SHP77 treated with DMSO at 0.1 percent for 48 hours (cell line): ENCODE data around the gene SHFL.

Source experiments
- DNase-seq: peaks from one replicate; lab custom pipeline; 2025; lab: John Stamatoyannopoulos, UW

SHFL gene

DNA sequence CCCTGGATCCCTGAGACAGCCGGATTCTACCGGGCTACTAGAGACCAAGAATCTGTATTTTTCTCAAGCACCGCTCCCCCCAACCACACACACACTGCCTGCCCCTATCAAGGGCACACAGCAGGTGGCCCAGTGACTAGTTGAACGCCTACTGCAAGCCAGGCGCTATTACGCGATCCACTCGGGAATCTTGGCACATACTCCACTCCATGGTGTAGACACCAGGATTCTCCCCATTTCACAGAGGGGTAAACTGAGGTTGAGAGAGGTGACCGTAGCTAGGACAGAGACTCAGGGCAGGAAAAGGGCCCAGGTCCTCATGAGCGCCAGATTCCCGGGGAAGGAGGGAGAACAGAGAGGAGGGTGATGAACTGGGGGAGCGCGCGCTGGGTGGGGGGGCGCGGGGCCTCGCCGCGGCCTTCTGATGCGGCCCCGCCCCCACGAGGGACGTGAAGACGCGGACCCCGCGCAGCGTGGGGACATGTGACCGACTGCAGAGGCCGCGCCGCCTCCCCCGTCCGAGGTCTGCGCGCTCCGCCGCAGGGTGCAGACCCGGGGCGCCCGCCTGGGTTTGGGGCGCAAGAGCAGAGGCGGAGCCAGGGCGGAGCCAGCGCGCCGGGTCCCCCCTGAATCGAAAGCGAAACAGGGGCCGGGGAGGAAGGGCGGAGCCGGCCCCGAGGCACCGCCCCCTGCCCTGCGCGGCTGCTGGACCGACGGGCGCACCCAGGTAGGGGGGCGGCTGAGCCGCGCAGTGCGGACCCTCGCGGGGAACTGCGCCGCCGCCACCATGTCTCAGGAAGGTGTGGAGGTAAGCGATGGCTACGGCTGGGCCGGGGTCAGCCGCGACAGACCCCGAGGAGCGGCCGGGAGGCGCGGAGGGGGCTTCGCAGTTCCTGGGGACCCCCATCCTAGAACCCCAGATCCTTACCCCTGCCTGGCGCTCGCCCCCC lies at the start of gene SHFL:
TSS of gene SHFL (plus strand) at position 677 of the 950 bp plus-strand sequence. CDS start at position 788, 111 bp downstream.
- DNase-seq = no peak

DNA sequence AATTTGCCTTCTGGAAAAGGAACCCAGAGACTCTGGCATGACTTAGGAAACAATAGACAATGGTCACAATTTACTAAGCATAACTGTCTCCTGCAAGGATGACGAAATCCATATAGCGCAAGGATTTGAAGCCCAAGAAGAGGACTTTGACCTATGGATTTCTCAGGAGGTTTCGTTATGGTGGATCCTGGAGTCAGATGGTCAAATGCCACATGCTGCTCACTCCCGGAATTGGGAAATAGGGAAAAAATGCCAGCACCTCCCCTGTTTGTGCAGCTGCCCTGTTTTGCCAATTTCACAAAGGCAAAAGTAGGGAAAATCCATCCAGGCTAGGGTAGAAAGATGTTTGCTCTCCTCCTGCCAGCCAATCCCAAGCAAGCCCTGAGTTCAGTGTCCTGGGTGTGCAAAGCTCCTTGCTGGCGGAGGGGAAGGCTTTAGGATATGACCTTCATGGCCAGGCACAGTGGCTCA lies 49.5 kb upstream of the SHFL start:
- DNase-seq = no peak

DNA sequence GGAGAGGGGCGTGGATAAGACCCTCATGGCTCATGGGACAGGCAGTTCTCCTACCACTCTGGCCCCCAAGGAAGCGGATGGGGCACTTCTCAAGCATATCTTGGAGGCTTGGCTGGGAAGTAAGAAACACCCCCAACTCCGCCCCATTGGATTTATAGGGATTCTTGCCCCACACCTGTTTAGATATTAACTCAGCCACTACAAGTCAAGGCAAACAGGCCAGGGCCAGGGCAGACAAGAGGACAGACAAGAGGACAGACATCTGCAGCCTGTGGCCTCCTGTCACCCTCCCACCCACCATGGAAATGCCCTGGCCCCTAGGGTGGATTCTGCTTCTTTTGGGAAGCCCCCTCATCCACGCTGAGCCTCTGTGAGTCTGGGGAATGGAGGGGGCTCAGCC lies 48.8 kb upstream of the SHFL start:
- DNase-seq = no peak

DNA sequence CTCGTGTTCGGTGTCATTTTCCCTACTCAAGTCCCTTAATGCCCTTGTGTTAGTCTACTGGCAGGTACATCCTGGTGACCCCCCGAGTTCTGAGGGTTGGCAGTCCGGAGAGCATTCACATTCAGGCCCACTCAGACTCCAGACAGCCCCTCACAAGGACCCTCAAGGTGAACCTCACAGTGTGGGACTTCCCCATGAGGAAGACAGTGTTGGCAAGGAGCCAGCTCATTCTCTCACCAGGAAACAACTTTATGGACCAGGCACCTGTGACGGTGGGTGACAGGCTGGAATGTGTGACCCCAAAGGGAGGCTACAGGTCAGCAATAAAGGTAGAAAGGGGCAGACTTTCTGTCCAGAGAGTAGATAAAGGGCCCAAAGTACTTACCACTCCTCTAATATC lies 48.3 kb upstream of the SHFL start:
- no peak for DNase-seq

DNA sequence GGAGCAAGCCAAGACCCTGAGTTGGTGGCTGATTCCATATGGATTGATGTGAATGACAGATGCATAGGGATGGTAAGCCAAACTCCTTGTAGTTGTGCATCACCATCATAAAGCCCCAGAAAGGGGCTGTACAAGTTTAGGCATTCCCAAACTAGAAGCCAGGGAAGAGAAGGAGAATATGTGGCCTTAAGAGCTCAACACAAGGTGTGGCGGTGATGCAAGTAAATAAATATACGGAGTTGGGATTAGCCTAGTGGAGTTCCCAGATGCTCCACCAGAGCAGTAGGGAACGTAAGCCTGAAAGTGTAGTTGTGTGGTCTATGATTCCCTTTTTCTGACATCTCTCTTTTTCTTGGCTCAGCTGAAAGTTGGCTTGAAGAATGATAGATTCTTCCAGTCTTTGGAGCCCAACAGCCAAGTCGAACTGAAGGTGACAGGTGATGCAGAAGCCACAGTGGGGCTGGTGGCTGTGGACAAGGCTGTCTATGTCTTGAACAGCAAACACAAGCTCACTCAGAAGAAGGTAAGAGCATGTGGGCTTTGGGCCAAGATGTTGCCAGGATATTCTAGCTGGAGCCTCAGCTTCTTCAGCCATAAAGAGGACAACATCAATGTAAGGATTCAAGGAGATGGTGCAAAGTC lies 42.7 kb upstream of the SHFL start:
- no peak for DNase-seq

DNA sequence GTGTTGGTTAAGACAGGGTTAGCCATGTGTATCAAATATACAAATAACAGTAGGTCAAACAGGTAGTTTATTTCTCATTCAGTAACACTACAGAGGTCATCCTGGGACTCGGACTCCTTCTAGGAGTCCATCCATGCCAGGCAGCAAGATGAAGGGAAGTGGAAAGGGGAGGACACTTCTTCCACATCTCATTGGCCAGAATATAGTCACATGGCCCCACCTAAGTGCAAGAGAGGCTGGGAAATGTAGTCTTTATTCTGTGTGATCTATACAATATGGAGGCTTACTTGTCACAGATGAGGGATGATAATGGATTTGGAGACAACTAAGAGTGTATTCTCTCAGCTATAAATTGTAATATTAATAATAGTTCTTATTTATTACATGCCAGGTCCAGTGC lies 41.7 kb upstream of the SHFL start:
- DNase-seq = no peak

DNA sequence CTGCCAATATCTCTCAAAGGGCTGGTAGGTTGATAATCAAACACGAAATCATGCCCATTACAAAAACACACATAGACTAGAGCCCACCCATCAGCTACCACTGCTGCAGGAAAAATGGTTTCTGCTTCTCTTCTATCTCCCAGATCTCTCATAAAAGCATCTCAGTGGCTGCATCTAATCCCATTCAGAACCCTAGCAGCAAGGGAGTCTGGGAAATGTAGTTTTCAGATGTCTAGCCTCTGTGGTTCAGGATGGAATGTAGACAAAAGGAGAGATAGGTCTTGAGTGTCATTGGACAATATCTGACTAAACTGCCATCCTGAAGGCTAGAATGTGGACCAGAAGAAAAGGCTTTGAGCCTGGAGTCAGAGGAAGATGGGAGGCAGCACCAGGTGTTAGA lies 40.7 kb upstream of the SHFL start:
- no peak for DNase-seq

DNA sequence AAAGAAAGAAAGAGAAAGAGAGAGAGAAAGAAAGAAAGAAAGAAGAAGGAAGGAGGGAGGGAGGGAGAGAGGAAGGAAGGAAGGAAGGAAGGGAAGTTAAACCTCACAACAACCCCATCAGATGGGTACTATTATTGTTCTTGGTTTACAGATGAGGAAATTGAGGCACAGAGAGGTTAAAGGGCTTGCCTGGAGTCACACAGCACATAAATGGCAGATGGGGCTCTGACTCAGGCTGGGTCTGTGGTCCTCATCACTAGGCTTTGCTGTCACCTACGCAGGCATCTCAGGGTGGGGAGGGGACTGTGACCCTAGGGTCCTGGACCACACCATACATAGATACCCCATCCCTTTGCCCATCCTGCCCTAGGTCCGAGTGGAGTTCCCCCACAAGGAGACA lies 36.5 kb upstream of the SHFL start:
- DNase-seq = no peak

DNA sequence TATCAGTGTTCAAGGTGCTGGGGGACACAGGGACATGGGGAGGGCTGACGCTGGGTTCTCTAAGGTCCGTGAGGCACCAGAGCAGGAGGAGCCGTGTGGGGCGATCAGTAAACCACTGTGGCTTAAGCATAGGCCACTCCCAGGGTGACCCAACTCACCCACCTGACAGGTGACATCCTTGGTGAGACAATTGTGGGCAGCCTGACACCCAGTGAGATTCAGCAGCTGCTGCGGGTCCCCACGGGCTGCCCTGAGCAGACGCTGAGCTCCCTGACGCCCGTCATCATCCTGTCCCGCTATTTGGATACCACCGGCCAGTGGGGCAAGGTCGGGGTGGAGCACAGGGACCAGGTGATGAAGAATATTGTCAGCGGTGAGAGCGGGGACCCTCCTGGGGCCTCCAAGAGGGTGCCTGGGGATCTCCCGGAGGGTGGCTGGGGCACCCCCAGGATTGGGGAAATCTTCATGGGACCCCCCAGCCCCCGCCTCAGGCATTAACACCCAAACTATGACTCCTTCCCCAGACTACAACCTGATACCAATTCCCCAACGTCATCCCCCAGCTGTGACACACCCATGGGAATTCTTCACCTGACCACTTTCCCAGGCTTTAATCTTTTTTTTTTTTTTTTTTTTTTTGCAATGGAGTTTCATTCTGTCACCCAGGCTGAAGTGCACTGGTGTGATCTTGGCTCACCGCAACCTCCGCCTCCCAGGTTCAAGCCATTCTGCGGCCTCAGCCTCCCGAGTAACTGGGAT lies 33.3 kb upstream of the SHFL start:
- DNase-seq = no peak

DNA sequence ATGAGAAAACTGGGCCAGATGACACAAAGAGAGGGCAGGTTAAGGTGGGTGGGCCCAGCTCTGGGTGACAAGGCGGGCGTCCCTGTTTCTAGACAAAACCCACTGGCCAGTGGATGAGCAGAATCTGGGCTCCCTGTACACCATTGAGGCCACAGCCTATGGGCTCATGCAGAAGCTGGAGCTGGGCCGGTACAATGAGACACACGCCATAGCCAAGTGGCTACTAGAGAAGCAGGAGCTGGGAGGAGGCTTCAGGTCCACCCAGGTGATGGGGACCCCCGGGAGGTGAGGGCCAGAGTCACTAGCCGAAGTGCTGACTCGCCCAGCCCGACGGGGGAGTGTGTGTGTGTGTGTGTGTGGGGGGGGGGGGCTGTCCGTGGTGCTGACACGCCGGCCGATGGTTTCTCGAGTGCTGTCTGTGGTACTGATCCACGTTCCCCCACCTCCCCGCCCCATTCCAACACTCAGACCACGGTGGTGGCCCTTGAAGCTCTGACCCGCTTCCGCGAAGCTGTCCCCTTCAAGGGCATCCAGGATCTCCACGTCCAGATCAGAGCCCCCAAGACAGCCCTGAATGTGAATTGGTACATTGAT lies 24.3 kb upstream of the SHFL start:
- no peak for DNase-seq

DNA sequence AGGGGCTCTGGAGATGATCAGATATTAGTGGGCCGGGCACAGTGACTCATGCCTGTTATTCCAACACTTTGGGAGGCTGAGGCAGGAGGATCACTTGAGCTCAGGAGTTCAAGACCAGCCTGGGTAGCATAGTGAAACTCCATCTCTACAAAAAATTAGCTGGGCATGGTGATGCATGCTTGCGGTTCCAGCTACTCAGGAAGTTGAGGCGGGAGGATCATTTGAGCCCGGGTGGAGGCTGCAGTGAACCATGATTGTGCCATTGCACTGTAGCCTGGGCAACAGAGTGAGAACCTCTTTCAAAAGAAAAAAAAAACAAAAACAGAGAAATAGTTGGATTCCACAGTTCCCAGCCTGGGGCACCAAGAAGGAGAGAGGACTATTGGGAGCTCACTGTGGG lies 17.9 kb upstream of the SHFL start:
- DNase-seq = no peak

DNA sequence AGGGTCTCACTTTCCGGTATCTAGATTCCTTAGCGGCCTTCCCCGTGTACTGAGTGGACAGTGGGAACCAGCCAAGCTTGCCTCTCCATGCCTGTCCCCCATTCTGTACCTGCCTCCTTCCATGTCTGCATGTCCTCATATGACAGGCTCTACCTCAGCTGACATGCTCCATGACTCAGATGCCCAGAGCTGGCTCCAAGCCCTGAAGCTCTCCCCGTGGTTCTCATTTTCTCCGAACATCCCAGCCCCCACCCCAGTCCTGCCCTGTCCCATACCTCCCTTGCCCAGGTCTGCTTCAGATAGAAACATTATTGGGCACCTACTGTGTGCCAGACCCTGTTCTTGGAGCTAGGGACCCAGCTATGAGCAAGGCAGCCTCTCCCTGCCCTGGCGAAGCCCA lies 17.1 kb upstream of the SHFL start:
- DNase-seq = no peak

DNA sequence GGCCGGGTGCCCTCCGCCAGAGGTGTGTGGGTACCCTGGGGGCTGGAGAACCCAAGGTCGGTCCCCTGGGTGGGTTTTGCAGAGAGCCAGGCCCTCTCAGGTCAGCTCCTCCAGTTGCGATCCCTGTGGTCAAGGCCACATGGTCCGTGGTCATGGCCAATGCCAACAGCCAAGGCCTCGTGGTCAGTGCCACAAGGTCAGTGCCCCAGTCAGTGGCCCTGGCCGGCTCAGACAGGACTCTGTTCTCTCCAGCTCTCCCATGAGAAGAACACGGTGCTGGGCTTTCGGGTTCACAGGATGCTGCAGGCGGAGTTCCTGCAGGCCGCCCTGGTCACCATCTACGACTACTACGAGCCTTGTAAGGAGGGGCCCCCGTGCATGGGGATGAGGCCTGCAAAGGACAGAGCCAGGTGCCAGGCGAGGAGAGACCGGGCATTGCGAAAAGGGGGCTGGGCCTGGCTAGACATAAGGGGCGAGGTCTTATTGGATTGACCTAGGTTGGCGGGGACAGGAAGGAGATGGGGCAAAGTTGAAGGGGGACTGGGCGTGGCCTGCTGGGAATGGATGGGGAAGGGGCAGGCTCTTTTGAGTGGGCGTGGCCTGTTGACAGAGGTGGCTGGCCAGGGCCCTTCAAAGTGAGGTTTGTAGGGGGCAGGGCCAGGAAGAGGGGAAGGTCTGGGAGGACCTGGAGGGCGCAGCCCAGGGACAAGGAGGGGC lies 15.2 kb upstream of the SHFL start:
- DNase-seq = no peak

DNA sequence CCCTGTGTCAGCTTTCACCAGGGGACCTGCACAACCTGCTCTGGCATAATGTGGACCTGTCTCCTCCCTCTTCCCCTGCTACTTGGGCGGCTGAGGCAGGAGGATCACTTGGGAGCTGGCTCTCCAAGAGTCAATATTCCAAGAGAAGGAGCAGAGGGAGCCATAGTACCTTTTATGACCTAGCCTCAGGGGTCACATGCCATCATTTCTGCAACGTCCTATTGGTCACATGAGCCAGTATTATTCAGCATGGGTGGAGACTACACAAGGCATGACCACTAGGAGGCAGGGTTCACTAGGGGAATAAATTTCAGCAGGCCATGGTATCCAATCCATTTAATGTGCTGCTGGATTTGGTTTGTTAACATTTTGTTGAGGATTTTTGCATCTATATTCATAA lies 12.0 kb upstream of the SHFL start:
- peak; percentile 37 for DNase-seq

DNA sequence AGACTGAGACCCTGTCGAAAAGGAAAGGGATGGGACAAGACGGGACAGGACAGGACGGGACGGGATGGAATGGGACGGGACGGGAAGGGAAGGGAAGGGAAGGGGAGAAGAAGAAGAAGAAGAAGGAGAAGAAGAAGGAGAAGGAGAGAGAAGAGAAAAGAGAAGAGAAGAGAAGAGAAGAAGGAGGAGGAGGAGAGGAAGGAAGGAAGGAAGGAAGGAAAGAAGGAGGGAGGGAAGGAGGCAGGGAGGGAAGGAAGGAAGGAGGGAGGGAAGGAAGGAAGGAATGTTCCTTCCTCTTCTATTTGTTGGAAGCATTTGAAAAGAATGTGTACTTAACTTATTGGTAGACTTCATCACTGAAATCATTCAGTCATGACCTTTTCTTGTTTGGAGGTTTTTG lies 9.6 kb upstream of the SHFL start:
- DNase-seq = no peak

DNA sequence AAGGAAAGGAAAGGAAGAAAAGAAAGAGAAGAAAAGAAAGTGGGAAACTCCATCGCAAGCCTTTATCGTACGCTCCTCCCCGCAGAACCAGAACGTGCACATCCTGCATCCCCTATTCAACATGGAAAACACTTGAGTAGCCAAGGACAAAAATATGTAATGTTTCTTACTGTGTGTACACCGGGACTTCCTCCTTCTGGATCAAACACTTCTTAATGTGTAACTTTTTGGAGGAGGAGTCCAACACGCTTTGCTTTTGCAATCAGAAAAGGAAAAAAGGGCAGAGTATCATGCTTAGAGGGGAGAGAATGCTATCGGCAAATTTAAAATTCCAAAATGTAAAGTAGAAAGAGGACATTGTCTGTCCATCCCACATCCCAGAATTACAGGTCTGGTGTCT lies 7.8 kb upstream of the SHFL start:
- no peak for DNase-seq

DNA sequence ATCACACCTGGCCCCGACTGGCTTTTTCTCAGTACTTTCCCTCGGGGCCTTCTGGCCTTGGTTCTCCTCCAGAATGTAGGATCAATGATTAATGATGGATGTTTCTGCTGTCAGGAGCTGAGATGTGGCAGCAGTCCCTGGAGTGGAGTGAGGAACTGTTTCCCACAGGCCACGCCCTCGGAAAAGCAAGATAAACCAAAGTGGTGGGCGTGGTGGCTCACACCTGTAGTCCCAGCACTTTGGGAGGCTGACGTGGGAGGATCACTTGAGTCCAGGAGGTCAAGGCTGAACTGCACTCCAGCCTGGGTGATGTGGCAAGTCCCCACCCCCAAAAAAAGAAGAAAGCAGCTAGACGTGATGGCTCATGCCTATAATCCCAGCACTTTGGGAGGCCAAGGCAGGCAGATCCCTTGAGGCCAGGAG lies 7.1 kb upstream of the SHFL start:
- DNase-seq = no peak

DNA sequence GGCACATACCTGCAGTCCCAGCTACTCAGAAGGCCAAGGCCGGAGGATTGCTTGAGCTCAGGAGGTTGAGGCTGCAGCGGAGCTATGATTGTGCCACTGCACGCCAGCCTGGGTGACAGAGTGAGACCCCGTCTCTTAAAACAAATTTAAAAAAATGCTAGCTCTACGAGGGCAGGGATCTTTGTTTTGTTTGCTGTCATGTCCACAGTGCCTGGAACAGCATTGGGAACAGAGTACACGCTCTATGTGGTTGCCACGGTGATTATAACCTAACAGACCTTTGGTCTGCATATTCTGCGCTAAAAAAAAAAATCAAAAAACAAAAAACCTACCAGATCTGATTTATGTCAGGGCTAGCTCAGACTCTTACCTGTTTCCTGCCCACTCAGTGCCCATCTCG lies 2.2 kb upstream of the SHFL start:
- no peak for DNase-seq

DNA sequence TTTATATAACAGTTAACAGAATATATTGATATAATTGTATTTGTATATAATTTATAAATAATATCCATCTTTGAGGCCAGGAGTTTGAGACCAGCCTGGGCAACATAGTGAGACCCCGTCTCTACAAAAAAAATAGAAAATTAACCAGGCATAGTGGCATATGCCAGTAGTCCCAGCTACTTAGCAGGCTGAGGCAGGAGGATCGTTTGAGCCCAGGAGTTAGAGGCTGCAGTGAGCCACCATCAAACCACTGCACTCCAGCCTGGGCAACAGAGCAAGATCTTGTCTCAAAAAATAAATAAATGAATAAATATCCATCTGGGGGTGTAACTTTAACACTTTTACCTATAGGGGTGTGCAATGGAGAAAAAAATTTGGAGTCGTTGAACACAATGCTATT lies 1.3 kb upstream of the SHFL start:
- DNase-seq = no peak

DNA sequence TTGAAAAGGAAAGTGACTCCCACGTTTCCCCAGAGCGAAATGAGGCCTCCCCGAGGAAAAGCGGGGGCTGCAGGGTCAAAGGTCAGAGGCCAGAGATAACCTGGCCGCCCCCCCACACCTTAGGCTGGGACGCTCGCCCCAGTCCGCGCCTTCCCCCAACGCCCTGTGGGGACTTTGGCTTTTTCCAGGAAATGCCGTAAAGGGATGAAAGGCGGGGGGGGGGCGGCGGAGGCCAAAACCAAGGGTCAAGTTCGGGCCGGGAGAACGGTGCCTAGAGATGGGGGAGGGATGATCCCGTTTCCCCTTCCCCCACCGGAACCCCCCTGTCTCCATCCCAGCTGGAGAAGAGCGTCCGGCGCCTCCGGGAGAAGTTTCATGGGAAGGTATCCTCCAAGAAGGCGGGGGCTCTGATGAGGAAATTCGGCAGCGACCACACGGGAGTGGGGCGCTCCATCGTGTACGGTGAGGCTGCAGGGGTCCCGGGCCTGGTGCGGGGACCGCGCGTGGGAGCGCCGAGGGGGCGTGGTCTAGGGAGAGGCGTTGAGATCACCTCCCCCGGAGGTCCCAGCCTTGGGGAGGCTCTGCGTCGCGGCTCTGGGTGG lies 575 bp downstream of the SHFL start:
- DNase-seq = no peak
